Measurements from ENCODE around the gene CDK5. TPM values are rescaled to one million over a fixed set of nuclear protein-coding genes. Genes with fewer than 3 reads are reported as not detected.

Gene CDK5
- total RNA-seq, 1 experiment from 2014 or later, result 21.1 TPM

- no peaks in the 10 kb centered on the region for H3K36me3 ChIP-seq (ENCODE audit: insufficient read depth, low read length, poor library complexity, severe bottlenecking)
- peaks cover 8% of the 10 kb centered on the region for H3K4me1 ChIP-seq (ENCODE audit: insufficient read depth, low read length, poor library complexity, severe bottlenecking)
- peaks cover 6% of the 10 kb centered on the region for H3K27me3 ChIP-seq (replicated peaks; ENCODE audit: insufficient read depth, low read depth, low read length, poor library complexity)
- H3K9me3 ChIP-seq (ENCODE audit: low read depth, low read length, poor library complexity, severe bottlenecking), result no peaks in the 10 kb centered on the region
- H3K27ac ChIP-seq (ENCODE audit: low read depth, low read length, poor library complexity, severe bottlenecking), result no peak overlapping the region
- POLR2A ChIA-PET (ENCODE audit: low non-redundant PET), result no interaction called here
- no peak for DNase-seq (ENCODE audit: low spot score)
- BruUV-seq (replicated peaks), result no TSS peak
- CTCF ChIA-PET, result no interaction called here
- no peak for TF ChIP-seq EZH2 (IDR thresholded peaks at IDR 0.05; ENCODE audit: borderline replicate concordance, low read depth, low read length, poor library complexity, severe bottlenecking)
- no peak for TF ChIP-seq CTCF (conservative IDR thresholded peaks at IDR 0.05; ENCODE audit: low read depth, low read length)
- intact Hi-C loops (cut with micrococcal nuclease; ENCODE audit: unreplicated experiment), result no loop called here
- no peak overlapping the region for H3K4me3 ChIP-seq (ENCODE audit: low read depth, low read length, poor library complexity, severe bottlenecking)
Measured at GRCh38 chr7:151023232-151023631, 34.5 kb downstream of the CDK5 start.

- no peak for TF ChIP-seq CTCF (conservative IDR thresholded peaks at IDR 0.05; ENCODE audit: low read depth, low read length)
- TF ChIP-seq EZH2 (IDR thresholded peaks at IDR 0.05; ENCODE audit: borderline replicate concordance, low read depth, low read length, poor library complexity, severe bottlenecking), result no peak
- H3K27me3 ChIP-seq (replicated peaks; ENCODE audit: insufficient read depth, low read depth, low read length, poor library complexity), result peaks cover 6% of the 10 kb centered on the region
- intact Hi-C loops (cut with micrococcal nuclease; ENCODE audit: unreplicated experiment), result no loop called here
- H3K27ac ChIP-seq (ENCODE audit: low read depth, low read length, poor library complexity, severe bottlenecking), result no peak overlapping the region
- H3K4me1 ChIP-seq (ENCODE audit: insufficient read depth, low read length, poor library complexity, severe bottlenecking), result peaks cover 10% of the 10 kb centered on the region
- CTCF ChIA-PET, result no interaction called here
- no peak for DNase-seq (ENCODE audit: low spot score)
- no peaks in the 10 kb centered on the region for H3K36me3 ChIP-seq (ENCODE audit: insufficient read depth, low read length, poor library complexity, severe bottlenecking)
- no peak overlapping the region for H3K4me3 ChIP-seq (ENCODE audit: low read depth, low read length, poor library complexity, severe bottlenecking)
- no TSS peak for BruUV-seq (replicated peaks)
- POLR2A ChIA-PET (ENCODE audit: low non-redundant PET), result no interaction called here
- no peaks in the 10 kb centered on the region for H3K9me3 ChIP-seq (ENCODE audit: low read depth, low read length, poor library complexity, severe bottlenecking)
Measured at GRCh38 chr7:151020231-151020630, 37.5 kb downstream of the CDK5 start.

- Histone ChIP-seq H3K4me3 (ENCODE audit: low read depth, low read length, poor library complexity, severe bottlenecking) (peak overlapping the region; percentile 36), H3K27ac (ENCODE audit: low read depth, low read length, poor library complexity, severe bottlenecking) (no peak overlapping the region), H3K9me3 (ENCODE audit: low read depth, low read length, poor library complexity, severe bottlenecking) (no peaks in the 10 kb centered on the region), H3K27me3 (replicated peaks; ENCODE audit: insufficient read depth, low read depth, low read length, poor library complexity) (peaks cover 6% of the 10 kb centered on the region), H3K36me3 (ENCODE audit: insufficient read depth, low read length, poor library complexity, severe bottlenecking) (no peaks in the 10 kb centered on the region), H3K4me1 (ENCODE audit: insufficient read depth, low read length, poor library complexity, severe bottlenecking) (peaks cover 10% of the 10 kb centered on the region)
- DNase-seq (ENCODE audit: low spot score), result no peak
- no TSS peak for BruUV-seq (replicated peaks)
- intact Hi-C loops (cut with micrococcal nuclease; ENCODE audit: unreplicated experiment), result no loop called here
- POLR2A ChIA-PET (ENCODE audit: low non-redundant PET), result no interaction called here
- TF ChIP-seq EZH2 (IDR thresholded peaks at IDR 0.05; ENCODE audit: borderline replicate concordance, low read depth, low read length, poor library complexity, severe bottlenecking) (no peak), CTCF (conservative IDR thresholded peaks at IDR 0.05; ENCODE audit: low read depth, low read length) (no peak)
- CTCF ChIA-PET, result interaction anchor here (0.6 to 1.4 kb wide), 6 partner anchors 8 to 121 kb away, joined by 3 to 7 read pairs (median 3); partner anchors contain the start of gene ABCB8
Measured at GRCh38 chr7:151019130-151019447, 38.6 kb downstream of the CDK5 start.
